ENCODE data around the gene TBC1D5. TPM values are rescaled to one million over a fixed set of nuclear protein-coding genes. Genes with fewer than 3 reads are reported as not detected.

The TBC1D5 gene
- total RNA-seq, 1 experiment from 2014 or later: 33.9 TPM

- ChIA-PET CTCF (no interaction called here), POLR2A (no interaction called here), RAD21 (ENCODE audit: low non-redundant PET in 1 of 2, low total read pairs in 2 of 2, uncharacterized antibody in 2 of 2, unreplicated experiment in 2 of 2) (no interaction called here)
- H3K27me3 ChIP-seq (ENCODE audit: insufficient read depth, low read length): no peaks in the 10 kb centered on the region
- no peaks in the 10 kb centered on the region for H3K79me2 ChIP-seq (ENCODE audit: insufficient read depth, low read length)
- no peak overlapping the region for H3K9ac ChIP-seq (ENCODE audit: low read length)
- TF ChIP-seq EZH2phosphoT487 (IDR thresholded peaks at IDR 0.05; ENCODE audit: borderline replicate concordance): no peak
- no peak for TF ChIP-seq ELF1 (IDR thresholded peaks at IDR 0.05; ENCODE audit: borderline replicate concordance, low read depth)
- no peak for TF ChIP-seq EZH2 (IDR thresholded peaks at IDR 0.05)
- TF ChIP-seq JUND (IDR thresholded peaks at IDR 0.05): no peak
- TF ChIP-seq ZBTB33 (IDR thresholded peaks at IDR 0.05; ENCODE audit: extremely low read depth, insufficient replicate concordance, low read length): no peak
- no peak for TF ChIP-seq FOSL1 (IDR thresholded peaks at IDR 0.05; ENCODE audit: low read depth)
- TF ChIP-seq CEBPB (IDR thresholded peaks at IDR 0.05; ENCODE audit: low read depth): no peak
- no peak for TF ChIP-seq MAX (IDR thresholded peaks at IDR 0.05)
- TF ChIP-seq SP1 (IDR thresholded peaks at IDR 0.05; ENCODE audit: low read depth): no peak
- TF ChIP-seq POLR2AphosphoS5 (IDR thresholded peaks at IDR 0.05; ENCODE audit: low read depth, low read length): no peak
- no peak for TF ChIP-seq EGR1 (IDR thresholded peaks at IDR 0.05; ENCODE audit: low read depth)
- TF ChIP-seq ZFX (IDR thresholded peaks at IDR 0.05): no peak
- no peak for TF ChIP-seq YY1 (IDR thresholded peaks at IDR 0.05; ENCODE audit: extremely low read depth, insufficient replicate concordance, low read depth, low read length)
- no peak for TF ChIP-seq CBX3 (IDR thresholded peaks at IDR 0.05; ENCODE audit: low read depth)
- TF ChIP-seq CTCF (IDR thresholded peaks at IDR 0.05 in 2 of 3, conservative IDR thresholded peaks at IDR 0.05 in 1 of 3; ENCODE audit: borderline replicate concordance in 1 of 3, insufficient read depth in 1 of 3, low read depth in 2 of 3, low read length in 2 of 3): no peak
- no peak for TF ChIP-seq SIN3A (IDR thresholded peaks at IDR 0.05; ENCODE audit: low read depth)
- TF ChIP-seq ATF3 (IDR thresholded peaks at IDR 0.05): no peak
- no peak for TF ChIP-seq ZNF274 (IDR thresholded peaks at IDR 0.05; ENCODE audit: low read depth, low read length)
- TF ChIP-seq RAD21 (IDR thresholded peaks at IDR 0.05; ENCODE audit: low read depth): no peak
- no peak overlapping the region for H3K4me2 ChIP-seq (ENCODE audit: low read length)
- no peaks in the 10 kb centered on the region for H3K36me3 ChIP-seq (ENCODE audit: control insufficient read depth in 1 of 2, insufficient read depth in 2 of 2, low read length in 2 of 2)
- DNase-seq (ENCODE audit: low read depth, low spot score) (no peak), ATAC-seq (no peak)
- intact Hi-C loops (cut with micrococcal nuclease): no loop called here
- H3K9me3 ChIP-seq (ENCODE audit: control insufficient read depth in 1 of 2, insufficient read depth in 1 of 2, low read depth in 1 of 2, low read length in 2 of 2): no peaks in the 10 kb centered on the region
- no peaks in the 10 kb centered on the region for H4K20me1 ChIP-seq (ENCODE audit: insufficient read depth)
- BruUV-seq (replicated peaks): no TSS peak
- no peak overlapping the region for H3K27ac ChIP-seq (ENCODE audit: low read depth, low read length)
- H3K4me1 ChIP-seq (ENCODE audit: control insufficient read depth in 1 of 2, insufficient read depth in 2 of 2, low read length in 2 of 2): no peaks in the 10 kb centered on the region
- H3K9me2 ChIP-seq (ENCODE audit: insufficient read depth): no peaks in the 10 kb centered on the region
- no peak overlapping the region for H3K4me3 ChIP-seq (replicated peaks in 1 of 2; ENCODE audit: low read depth in 1 of 2, low read length in 2 of 2)
- no peak overlapping the region for H2AFZ ChIP-seq (ENCODE audit: low read depth, low read length, poor library complexity, severe bottlenecking)
Measured at GRCh38 chr3:17218587-17218986, 523.8 kb downstream of the TBC1D5 start.

Measured in HCT116 (cell line).